IMR-90 (cell line): ENCODE results near the gene COLEC11. TPM values are rescaled to one million over a fixed set of nuclear protein-coding genes. Genes with fewer than 3 reads are reported as not detected.

Experiments
- ATAC-seq: fragments of 200-7000 bp; cut with Tn5 transposase; 2 replicates; pipeline ENCODE4 v1.9.1; 2020; ENCODE audit warnings: low read depth, mild to moderate bottlenecking, moderate library complexity
- BruUV-seq: library from RNA; stranded (reverse); fragments of 400-500 nt; replicated peaks from 2 replicates; lab custom pipeline; 2021; lab: Mats Ljungman, UMichigan
- CTCF ChIA-PET: fragments of 300-600 bp; formaldehyde crosslinking; extraction: SDS; loops from one replicate; lab custom pipeline; 2021; ENCODE audit warnings: antibody characterized with exemption; lab: Yijun Ruan, JAX
- POLR2A ChIA-PET: fragments of 300-600 bp; sonication (Branson Sonifier 250); formaldehyde crosslinking; loops from one replicate; lab custom pipeline; 2022; ENCODE audit warnings: antibody characterized with exemption; ENCODE audit not compliant: unreplicated experiment; lab: Charles Lee
- DNase-seq: peaks from one replicate; pipeline ENCODE4 v3.0.0; 2013
- H2AFZ ChIP-seq: replicated peaks from 2 replicates; pipeline ENCODE3; 2013; ENCODE audit warnings: low read length, mild to moderate bottlenecking; ENCODE audit not compliant: poor library complexity
- H2AK5ac ChIP-seq: 2 replicates; pipeline ENCODE4 v1.6.1; 2013; ENCODE audit warnings: low read depth, low read length, inconsistent platforms
- H2AK9ac ChIP-seq: replicated peaks from 2 replicates; pipeline ENCODE3; 2013; ENCODE audit warnings: mild to moderate bottlenecking, low read depth, low read length, moderate library complexity; ENCODE audit not compliant: poor library complexity
- H2BK120ac ChIP-seq: 2 replicates; pipeline ENCODE4 v1.6.1; 2013; ENCODE audit warnings: low read depth, low read length, inconsistent platforms
- H2BK15ac ChIP-seq: 3 replicates; pipeline ENCODE4 v1.6.1; 2013; ENCODE audit warnings: low read depth, low read length, inconsistent platforms
- H2BK20ac ChIP-seq: 2 replicates; pipeline ENCODE4 v1.6.1; 2013; ENCODE audit warnings: low read depth, mild to moderate bottlenecking, inconsistent platforms, low read length, moderate library complexity
- H2BK5ac ChIP-seq: 2 replicates; pipeline ENCODE4 v1.6.1; 2013; ENCODE audit warnings: mild to moderate bottlenecking, low read depth, low read length, inconsistent platforms; ENCODE audit not compliant: poor library complexity, severe bottlenecking
- H3K14ac ChIP-seq: replicated peaks from 2 replicates; pipeline ENCODE4 v1.6.1; 2013; ENCODE audit warnings: low read depth, low read length, inconsistent platforms
- H3K18ac ChIP-seq: 2 replicates; pipeline ENCODE4 v1.6.1; 2013; ENCODE audit warnings: low read depth, low read length, control low read depth
- H3K23ac ChIP-seq: 2 replicates; pipeline ENCODE4 v1.6.1; 2013; ENCODE audit warnings: low read depth, low read length, inconsistent platforms
- H3K27ac ChIP-seq: 2 replicates; pipeline ENCODE4 v1.5.1; 2013; ENCODE audit warnings: mild to moderate bottlenecking, control low read depth, low read length; ENCODE audit not compliant: insufficient read depth
- H3K27me3 ChIP-seq: 2 replicates; pipeline ENCODE4 v1.6.1; 2013; ENCODE audit warnings: low read length; ENCODE audit not compliant: control insufficient read depth, insufficient read depth
- H3K36me3 ChIP-seq: 2 replicates; pipeline ENCODE4 v1.6.1; 2013; ENCODE audit warnings: low read length, mixed read lengths; ENCODE audit not compliant: control insufficient read depth, insufficient read depth
- H3K4ac ChIP-seq: 2 replicates; pipeline ENCODE4 v1.6.1; 2013; ENCODE audit warnings: low read depth, low read length, inconsistent platforms
- H3K4me1 ChIP-seq: 2 replicates; pipeline ENCODE4 v1.6.1; 2013; ENCODE audit warnings: low read length, mixed read lengths; ENCODE audit not compliant: control insufficient read depth, insufficient read depth
- H3K4me2 ChIP-seq: 2 replicates; pipeline ENCODE4 v1.6.1; 2013; ENCODE audit warnings: low read depth, mild to moderate bottlenecking, control low read depth, low read length, moderate library complexity
- H3K4me3 ChIP-seq: 2 replicates; pipeline ENCODE4 v1.5.1; 2013; ENCODE audit warnings: low read depth, mild to moderate bottlenecking, control low read depth, low read length, moderate library complexity; ENCODE audit not compliant: insufficient read depth
- H3K56ac ChIP-seq: 2 replicates; pipeline ENCODE4 v1.6.1; 2013; ENCODE audit warnings: low read length, inconsistent platforms; ENCODE audit not compliant: insufficient read depth; ENCODE audit errors: extremely low read depth
- H3K79me1 ChIP-seq, 2 experiments: 2 replicates each; pipeline ENCODE4 v1.6.1; 2013; ENCODE audit warnings: low read length in 2 of 2, inconsistent platforms in 1 of 2, low read depth in 1 of 2
- H3K9ac ChIP-seq: 2 replicates; pipeline ENCODE4 v1.6.1; 2013; ENCODE audit warnings: low read depth, low read length, control low read depth
- H3K9me1 ChIP-seq: 2 replicates; pipeline ENCODE4 v1.6.1; 2013; ENCODE audit warnings: low read length, inconsistent platforms; ENCODE audit not compliant: insufficient read depth
- H3K9me3 ChIP-seq: 2 replicates; pipeline ENCODE4 v1.6.1; 2013; ENCODE audit warnings: low read length; ENCODE audit not compliant: control insufficient read depth, insufficient read depth
- H4K20me1 ChIP-seq: 2 replicates; pipeline ENCODE4 v1.6.1; 2013; ENCODE audit warnings: low read length, inconsistent platforms; ENCODE audit not compliant: insufficient read depth
- H4K5ac ChIP-seq: 2 replicates; pipeline ENCODE4 v1.6.1; 2013; ENCODE audit warnings: mild to moderate bottlenecking, low read depth, low read length, control low read depth
- H4K8ac ChIP-seq, 2 experiments: 2 replicates each; pipeline ENCODE4 v1.6.1; 2013; ENCODE audit warnings: low read depth in 2 of 2, low read length in 2 of 2, control low read depth in 1 of 2, inconsistent platforms in 1 of 2
- H4K91ac ChIP-seq: 2 replicates; pipeline ENCODE4 v1.6.1; 2013; ENCODE audit warnings: low read depth, low read length, inconsistent platforms; ENCODE audit not compliant: insufficient read depth
- BHLHE40 ChIP-seq: fragments of 150-350 bp; IDR thresholded peaks from 2 replicates; pipeline ENCODE4 v1.6.1; 2016; ENCODE audit warnings: mild to moderate bottlenecking, low read depth, low read length
- CTCF ChIP-seq: conservative IDR thresholded peaks from 2 replicates; pipeline ENCODE4 v1.5.1; 2012; ENCODE audit warnings: mild to moderate bottlenecking, low read depth, low read length, improper control_type of control experiment
- ELK1 ChIP-seq: fragments of 150-350 bp; IDR thresholded peaks from 2 replicates; pipeline ENCODE4 v1.6.1; 2016; ENCODE audit warnings: low read depth, mild to moderate bottlenecking, low read length, moderate library complexity, borderline replicate concordance
- FOS ChIP-seq: fragments of 150-350 bp; IDR thresholded peaks from 2 replicates; pipeline ENCODE4 v1.6.1; 2016; ENCODE audit warnings: low read depth, low read length
- MAFK ChIP-seq: IDR thresholded peaks from 2 replicates; pipeline ENCODE4 v1.6.1; 2012; ENCODE audit warnings: low read depth, low read length, improper control_type of control experiment
- NFE2L2 ChIP-seq: fragments of 150-350 bp; IDR thresholded peaks from 2 replicates; pipeline ENCODE4 v1.6.1; 2016; ENCODE audit warnings: low read depth, mild to moderate bottlenecking, low read length
- POLR2A ChIP-seq: IDR thresholded peaks from 2 replicates; pipeline ENCODE4 v1.6.1; 2012; ENCODE audit warnings: mild to moderate bottlenecking, low read depth, low read length
- RCOR1 ChIP-seq: IDR thresholded peaks from 2 replicates; pipeline ENCODE4 v1.6.1; 2012; ENCODE audit warnings: mild to moderate bottlenecking, low read length, improper control_type of control experiment; ENCODE audit not compliant: insufficient replicate concordance
- RFX5 ChIP-seq: IDR thresholded peaks from 2 replicates; pipeline ENCODE4 v1.8.0; 2012; ENCODE audit warnings: low read depth, mild to moderate bottlenecking, low read length, moderate library complexity
- SMC3 ChIP-seq: fragments of 150-350 bp; IDR thresholded peaks from 2 replicates; pipeline ENCODE4 v1.6.1; 2016; ENCODE audit warnings: low read depth, mild to moderate bottlenecking, antibody characterized with exemption, low read length, moderate library complexity
- USF2 ChIP-seq: fragments of 150-350 bp; IDR thresholded peaks from 2 replicates; pipeline ENCODE4 v1.6.1; 2017; ENCODE audit warnings: mild to moderate bottlenecking, antibody characterized with exemption, low read length, low read depth
- WGBS, 2 experiments: methylation state at CpG; one replicate each; pipeline versions ENCODE4 v1.1.5 to v1.1.7; 2013; ENCODE audit warnings: missing lambda C conversion rate in 2 of 2; ENCODE audit not compliant: insufficient read length in 1 of 2; ENCODE audit errors: extremely low coverage in 2 of 2; 5-methylcytosine and 5-hydroxymethylcytosine counted together
- dilution Hi-C: fragments of 300-500 bp; cut with HindIII; formaldehyde crosslinking; loops from one replicate; pipeline ENCODE4 v1.14.3; 2018; ENCODE audit warnings: low sequenced_read_pairs; ENCODE audit not compliant: unreplicated experiment
- in situ Hi-C: fragments of 300-500 bp; cut with MboI; formaldehyde crosslinking; loops from 3 replicates; pipeline ENCODE4 v1.14.3; 2019; ENCODE audit warnings: low sequenced_read_pairs, inconsistent platforms, mixed read lengths
- intact Hi-C: fragments of 100-400 bp; cut with micrococcal nuclease; formaldehyde crosslinking; loops from 2 replicates; pipeline ENCODE4 v1.10.0; 2022
- polyA plus RNA-seq, 3 experiments: library from polyadenylated mRNA; depleted of rRNA; stranded (reverse); fragments of >200 nt; gene quantifications; 2 replicates each; pipeline ENCODE4 v1.2.3, GENCODE V29; 2012; ENCODE audit warnings: low replicate concordance in 1 of 3
- total RNA-seq: library from RNA; depleted of rRNA; stranded (reverse); fragments of >200 nt; gene quantifications from 2 replicates; pipeline ENCODE4 v1.2.3, GENCODE V29; 2012

The COLEC11 gene
- total and polyA plus RNA-seq, 2 of the 4 experiments (the other 2 are of a cell fraction), result under 0.01 to 0.24 TPM

- Histone ChIP-seq H3K4ac (no peak overlapping the region), H3K27ac (no peak overlapping the region), H4K5ac (no peak overlapping the region), H3K23ac (no peak overlapping the region), H3K56ac (no peak overlapping the region), H2AK5ac (no peak overlapping the region), H3K9me1 (0 out of 2 replicates have a peak, but pooled peaks cover 3% of the 10 kb centered on the region), H3K27me3 (peaks cover 2% of the 10 kb centered on the region; the same call in 1 of the 2 replicates), H3K4me2 (no peak overlapping the region), H3K79me1 (no peaks in the 10 kb centered on the region), H3K18ac (no peak overlapping the region), H2BK15ac (no peak overlapping the region), H4K91ac (no peak overlapping the region), H2AFZ (no peak overlapping the region), H4K20me1 (no peaks in the 10 kb centered on the region), H2BK5ac (no peak overlapping the region), H4K8ac (no peak overlapping the region), H3K4me3 (no peak overlapping the region), H2BK20ac (no peak overlapping the region), H3K14ac (no peak overlapping the region), H2AK9ac (no peak overlapping the region), H3K4me1 (peaks cover 3% of the 10 kb centered on the region; the same call in 1 of the 2 replicates), H3K36me3 (no peaks in the 10 kb centered on the region), H3K9me3 (no peaks in the 10 kb centered on the region), H2BK120ac (no peak overlapping the region), H3K9ac (no peak overlapping the region)
- no TSS peak for BruUV-seq
- dilution Hi-C loops (no loop called here), in situ Hi-C loops (no loop called here), intact Hi-C loops (loop anchor here (5.0 kb wide), 1 partner anchor 35 kb away; no protein-coding TSS in a partner anchor)
- ATAC-seq, result no peak
- POLR2A ChIA-PET, result no interaction called here
- no peak for TF ChIP-seq RFX5
- TF ChIP-seq CTCF, result no peak
- no peak for TF ChIP-seq MAFK
- no peak for TF ChIP-seq RCOR1
- TF ChIP-seq USF2, result no peak
- no peak for TF ChIP-seq SMC3
- no peak for TF ChIP-seq POLR2A
- TF ChIP-seq ELK1, result no peak
- no peak for TF ChIP-seq NFE2L2
- no peak for TF ChIP-seq BHLHE40
- no peak for TF ChIP-seq FOS
- no CpG with 5 or more reads among the region's 6 CpGs for WGBS, 2 experiments
- CTCF ChIA-PET, result no interaction called here
- no peak for DNase-seq
These were observed 2.7 kb downstream of the COLEC11 start for GRCh38 chr2:3597567-3597966.
